GM18520 (cell line): ENCODE measurements around the gene DYTN.

Source experiments
- ATAC-seq: cut with Tn5 transposase; IDR thresholded peaks from one replicate; pipeline ENCODE4 v1.9.1; 2021; ENCODE audit not compliant: unreplicated experiment

DYTN gene

DNA sequence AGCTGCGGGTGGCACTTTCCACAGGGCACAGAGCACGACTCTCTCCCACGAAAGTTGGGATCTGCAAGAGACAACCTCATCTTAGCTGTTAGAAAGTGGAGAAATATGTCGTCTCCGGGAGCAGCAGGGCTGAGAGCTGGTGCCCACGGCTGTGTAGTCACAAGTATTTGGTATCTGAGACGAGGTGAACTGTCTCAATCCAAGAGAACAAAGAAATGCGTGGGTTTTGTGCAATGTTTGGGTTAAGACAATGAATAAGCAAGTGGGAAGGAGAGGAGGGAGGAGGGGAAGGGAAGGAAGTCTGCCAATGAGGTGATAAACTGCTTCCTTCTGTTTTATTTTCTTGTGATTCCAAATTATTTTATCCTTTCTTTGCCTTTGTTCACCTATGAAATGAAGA lies 18.0 kb downstream of the DYTN start:
- ATAC-seq, result no peak

DNA sequence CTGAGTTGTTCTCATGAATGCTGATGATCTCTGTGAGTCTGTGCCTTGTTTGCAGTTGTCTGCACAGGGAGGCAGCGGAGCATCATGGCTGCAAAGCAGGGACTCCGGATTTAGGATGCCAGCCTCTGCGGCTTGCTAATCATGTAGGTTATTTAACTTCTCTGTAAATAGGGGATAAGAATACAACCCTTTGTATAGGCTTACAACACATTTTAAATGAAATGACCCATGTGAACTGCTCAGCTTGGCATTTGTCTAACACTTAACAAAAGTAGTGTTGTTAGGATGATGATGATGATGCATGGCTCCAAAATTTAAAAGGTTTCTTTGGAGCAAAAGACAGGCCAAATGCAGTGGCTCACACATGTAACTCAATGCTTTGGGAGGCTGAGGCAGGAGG lies 19.4 kb downstream of the DYTN start:
- no peak for ATAC-seq

GRCh38 chr2:206696910-206697309 lies 21.3 kb downstream of the DYTN start:
- ATAC-seq, result no peak

GRCh38 chr2:206693399-206694137 lies 24.6 kb downstream of the DYTN start:
- ATAC-seq, result no peak

- no peak for ATAC-seq
Measured at GRCh38 chr2:206692971-206693370, 25.2 kb downstream of the DYTN start.

DNA sequence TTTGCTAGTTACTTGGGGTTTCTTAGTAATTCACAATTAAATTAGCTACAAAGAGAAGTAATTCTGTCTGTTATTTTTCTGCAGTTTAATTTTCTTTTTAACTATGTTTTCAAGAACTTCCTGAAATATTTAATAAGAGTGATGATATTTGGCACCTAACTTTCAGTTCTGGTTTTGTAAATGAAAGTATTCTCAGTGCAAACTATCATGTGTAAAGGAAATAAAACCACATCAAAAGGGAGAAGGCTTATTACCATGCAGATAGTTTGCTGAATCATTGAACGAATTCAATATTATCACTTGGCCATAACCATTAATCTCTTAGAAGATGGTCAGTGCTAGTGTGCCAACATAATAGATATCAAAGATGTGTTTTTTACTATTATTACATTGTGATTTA lies 29.2 kb downstream of the DYTN start:
- no peak for ATAC-seq

GRCh38 chr2:206688453-206688852 lies 29.7 kb downstream of the DYTN start:
- ATAC-seq, result no peak

DNA sequence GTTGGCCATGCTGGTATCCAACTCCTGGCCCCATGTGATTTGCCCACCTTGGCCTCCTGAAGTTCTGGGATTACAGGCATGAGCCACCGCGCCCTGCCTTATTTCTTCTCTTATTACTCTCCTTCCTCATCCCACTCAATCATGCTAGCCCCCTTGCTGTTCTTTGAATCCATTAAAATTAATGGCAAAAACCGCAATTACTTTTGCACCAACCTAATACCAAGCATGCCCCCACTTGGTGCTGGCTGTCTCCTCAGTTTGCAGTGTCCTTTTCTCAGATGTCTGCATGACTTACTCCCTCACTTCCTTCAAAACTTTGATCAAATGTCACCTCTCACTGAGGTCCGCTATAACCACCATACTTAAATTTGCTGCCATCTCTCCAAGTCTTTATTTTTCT lies 34.6 kb downstream of the DYTN start:
- ATAC-seq, result no peak

GRCh38 chr2:206670531-206671319 lies 47.5 kb downstream of the DYTN start:
- ATAC-seq, result no peak

DNA sequence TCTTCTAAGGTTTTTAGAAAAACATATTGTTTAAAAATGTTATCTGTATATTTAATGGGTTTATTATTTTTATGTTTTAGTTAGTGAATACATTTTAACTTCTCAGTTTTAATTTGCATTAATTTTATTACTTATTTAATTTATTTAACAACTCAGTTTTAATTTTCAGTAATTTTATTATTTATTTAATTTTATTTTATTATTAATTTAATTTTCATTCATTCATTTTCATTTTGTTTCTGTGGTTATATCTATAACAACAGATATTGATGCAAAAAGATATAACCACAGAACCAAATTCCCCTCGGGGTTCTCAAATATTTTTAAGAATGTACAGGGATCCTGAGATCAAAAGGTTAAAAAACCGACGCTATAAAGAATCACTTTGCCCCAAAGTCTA lies 52.9 kb downstream of the DYTN start:
- no peak for ATAC-seq

GRCh38 chr2:206657087-206657486 lies 61.1 kb downstream of the DYTN start:
- no peak for ATAC-seq

DNA sequence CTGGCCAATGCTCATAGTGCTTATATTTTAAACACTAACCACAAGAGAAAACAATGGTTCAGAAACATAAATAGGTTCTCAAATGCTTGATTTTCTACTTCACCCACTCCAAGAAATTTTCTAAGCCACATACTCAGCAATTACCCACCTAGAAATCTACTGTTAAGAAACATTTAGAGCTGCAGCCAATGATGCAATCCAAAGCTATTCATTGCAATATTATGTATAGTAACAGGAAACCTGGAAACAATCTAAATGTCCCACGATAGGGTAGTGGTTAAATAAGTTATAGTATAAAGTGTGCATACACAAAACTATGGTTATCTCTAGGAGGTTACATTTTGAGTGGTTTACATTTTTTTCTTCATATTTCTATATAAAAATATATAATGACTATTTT lies 70.2 kb downstream of the DYTN start:
- no peak for ATAC-seq

DNA sequence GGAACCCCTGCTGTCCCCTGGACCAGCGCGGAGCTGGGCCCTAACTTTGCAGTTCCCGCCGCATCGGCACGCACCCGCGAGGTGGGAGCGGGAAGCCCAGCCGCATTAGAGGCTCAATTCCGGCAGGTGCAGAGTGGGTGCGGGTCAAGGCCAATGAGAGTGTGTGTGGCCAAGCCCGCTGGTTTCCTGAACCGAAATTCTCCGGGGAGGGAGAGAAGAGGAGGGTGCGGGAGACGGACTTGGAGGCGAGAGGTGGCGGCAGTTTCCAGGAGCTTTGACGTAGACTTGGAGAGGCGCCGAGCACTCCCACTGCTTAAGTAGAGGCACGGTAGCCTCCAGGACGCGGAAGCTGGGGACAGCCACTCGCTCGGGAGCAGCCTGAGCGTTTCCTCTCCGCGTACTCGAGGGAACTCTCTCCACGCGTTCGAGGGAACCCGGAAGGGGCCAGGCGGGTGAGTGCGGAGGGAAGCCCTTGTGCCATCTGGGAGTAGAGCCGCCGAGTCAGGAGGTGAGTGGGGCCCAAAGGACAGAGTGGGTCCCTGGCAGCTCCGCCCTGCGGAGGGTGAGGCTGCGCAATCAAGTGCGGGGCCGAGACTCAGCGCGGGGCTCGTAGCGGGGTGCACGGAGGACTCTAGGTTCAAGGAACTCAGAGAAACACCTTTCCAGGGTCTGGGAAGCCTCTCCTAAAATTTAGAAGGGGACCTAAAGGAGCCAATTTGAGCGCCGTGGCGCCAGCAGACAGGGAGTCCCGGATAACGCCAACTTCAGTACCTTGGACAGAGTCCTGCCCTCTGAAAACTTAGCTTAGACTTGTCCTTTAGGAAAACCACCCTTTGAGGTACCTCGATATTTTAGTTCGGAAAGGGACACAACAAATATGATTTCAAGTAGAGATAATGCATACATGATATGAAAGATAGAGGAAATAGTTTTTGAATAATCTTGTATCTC lies 75.8 kb downstream of the DYTN start, which contains the start of gene FAM237A:
Gene FAM237A, plus strand, starts transcription at position 413 of the 951 bp plus-strand sequence. CDS start 1,750 bp downstream, outside the sequence.
- no peak for ATAC-seq

DNA sequence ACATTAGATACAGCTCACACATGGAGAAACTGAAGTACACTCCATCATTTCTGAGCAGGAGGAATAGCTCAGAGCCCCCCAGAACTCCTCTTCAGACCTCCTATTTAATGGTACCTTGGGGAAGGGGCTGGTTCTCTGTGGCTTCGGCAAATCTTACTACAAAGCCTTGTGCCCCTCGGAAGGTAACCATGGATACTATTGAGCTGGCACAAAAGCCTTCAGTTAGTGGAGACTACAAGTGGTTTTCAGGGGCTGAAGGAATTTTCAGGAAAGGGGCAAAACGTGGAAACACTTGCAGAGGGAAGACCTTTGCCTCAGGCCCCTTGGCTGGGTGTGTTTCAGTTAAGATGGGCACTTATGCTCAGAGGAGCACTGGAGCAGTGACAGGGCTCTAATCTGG lies 77.0 kb downstream of the DYTN start:
- ATAC-seq, result no peak

- ATAC-seq, result no peak
Measured at GRCh38 chr2:206639636-206640035, 78.6 kb downstream of the DYTN start.

DNA sequence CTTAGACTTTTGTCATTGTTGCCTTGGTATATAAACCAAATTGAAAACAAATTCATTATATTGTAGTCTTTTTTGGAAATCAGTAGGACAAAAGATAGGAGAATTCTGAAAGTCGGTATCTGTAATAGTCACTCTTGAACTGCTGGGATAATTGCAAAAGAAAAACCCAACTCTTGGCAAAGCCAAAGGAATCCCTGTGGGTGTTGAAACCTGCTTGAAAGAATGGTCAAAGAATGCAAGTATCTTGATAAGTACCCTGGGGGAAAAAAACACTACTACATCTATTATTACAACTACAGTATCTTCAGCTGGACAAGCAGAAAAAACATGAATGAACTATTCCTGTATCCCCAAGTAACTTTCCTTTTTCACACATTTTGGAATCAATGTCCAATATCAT lies 83.2 kb downstream of the DYTN start:
- ATAC-seq, result no peak

DNA sequence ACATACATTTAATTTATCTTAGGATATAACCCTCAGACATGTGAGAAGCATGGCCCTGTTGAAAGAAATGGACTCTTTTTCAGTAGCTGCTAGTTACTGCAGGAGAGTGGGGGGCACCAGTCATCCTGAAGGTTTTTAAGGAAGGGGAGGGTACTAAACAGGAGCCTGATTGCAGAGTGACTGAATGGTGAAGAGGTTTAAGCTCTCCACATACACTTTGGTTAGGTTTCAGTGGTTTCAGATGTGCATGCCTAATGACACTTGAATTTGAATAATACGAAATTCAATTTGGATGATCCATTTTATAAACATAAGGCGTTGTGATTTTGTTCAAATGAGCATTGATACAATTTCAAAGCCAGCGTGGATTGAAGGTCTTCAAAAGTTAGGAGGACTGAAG lies 86.9 kb downstream of the DYTN start:
- ATAC-seq, result no peak

- ATAC-seq, result no peak
Measured at GRCh38 chr2:206627632-206628031, 90.6 kb downstream of the DYTN start.

- ATAC-seq, result no peak
Measured at GRCh38 chr2:206626108-206626507, 92.1 kb downstream of the DYTN start.

- ATAC-seq, result no peak
Measured at GRCh38 chr2:206619011-206619410, 99.2 kb downstream of the DYTN start.

GRCh38 chr2:206616151-206616550 lies 102.0 kb downstream of the DYTN start:
- ATAC-seq, result no peak
